ENCODE data around the gene FHAD1.

The FHAD1 gene

DNA sequence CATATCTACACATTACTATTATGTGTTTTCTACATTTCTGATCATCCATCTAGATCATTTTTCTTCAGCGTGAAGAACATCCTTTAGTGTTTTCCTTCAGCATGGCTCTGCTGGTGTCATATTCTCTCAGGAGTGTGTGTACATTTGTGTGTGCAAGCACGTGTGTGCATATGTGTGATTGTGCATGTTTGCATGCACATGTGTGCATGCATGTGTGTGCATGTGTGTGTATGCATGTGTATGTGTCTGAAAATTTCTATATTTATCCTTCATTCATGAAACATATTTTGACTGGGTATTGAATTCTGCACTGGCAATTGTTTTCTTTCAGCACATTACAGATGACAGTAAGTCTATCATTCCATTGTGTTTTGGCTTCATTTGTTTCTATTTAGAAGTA, 74.6 kb downstream of the FHAD1 start:
- DNase-seq = no peak
- peaks cover under 1% of the 10 kb centered on the region for H3K27me3 ChIP-seq (replicated peaks)
- in situ Hi-C loops (cut with HindIII; ENCODE audit: low pct_ligation_motif_present, low sequenced_read_pairs) = no loop called here
- H3K4me3 ChIP-seq (ENCODE audit: low read depth, low read length) = no peak overlapping the region
- TF ChIP-seq CTCF (IDR thresholded peaks at IDR 0.05; ENCODE audit: low read depth, low read length, missing control alignments) = no peak
- H3K27ac ChIP-seq = no peak overlapping the region
- H3K36me3 ChIP-seq (replicated peaks) = no peaks in the 10 kb centered on the region

- no peak for DNase-seq
- no peak for TF ChIP-seq CTCF (IDR thresholded peaks at IDR 0.05; ENCODE audit: low read depth, low read length, missing control alignments)
- in situ Hi-C loops (cut with HindIII; ENCODE audit: low pct_ligation_motif_present, low sequenced_read_pairs) = no loop called here
- Histone ChIP-seq H3K27ac (no peak overlapping the region), H3K27me3 (replicated peaks) (peaks cover 3% of the 10 kb centered on the region), H3K36me3 (replicated peaks) (no peaks in the 10 kb centered on the region), H3K4me3 (ENCODE audit: low read depth, low read length) (no peak overlapping the region)
These were observed 75.8 kb downstream of the FHAD1 start for GRCh38 chr1:15322648-15323350.

DNA sequence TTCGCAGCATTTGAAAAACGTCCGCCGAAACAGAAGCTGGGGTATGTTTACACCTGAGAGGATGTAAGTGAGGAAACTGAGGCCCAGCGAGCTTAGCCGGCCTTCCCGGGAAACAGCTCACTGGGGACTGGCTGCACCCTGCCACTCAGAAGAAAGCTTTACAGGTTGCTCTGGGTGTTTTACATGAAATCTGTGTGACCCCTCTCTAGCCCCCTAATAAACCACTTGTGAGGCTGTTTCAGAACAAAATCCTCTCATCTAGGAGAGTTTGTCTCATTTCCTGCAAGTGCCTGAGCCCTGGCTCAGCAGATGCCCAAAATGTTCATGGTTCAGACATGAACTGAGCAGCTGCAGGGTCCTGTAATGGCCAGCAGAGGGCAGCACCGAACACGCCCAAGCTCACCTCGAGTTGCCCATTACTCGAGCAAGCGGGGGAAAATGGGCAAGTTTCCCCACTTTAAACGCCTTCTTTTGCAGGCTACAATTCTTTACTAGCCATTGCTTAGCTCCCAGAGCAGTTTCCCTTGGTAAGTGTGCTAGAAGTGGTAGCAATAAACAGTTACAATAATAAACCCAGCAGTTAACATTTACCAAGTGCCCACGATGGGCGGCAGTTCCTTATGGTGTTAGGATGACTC, 76.4 kb downstream of the FHAD1 start:
- TF ChIP-seq CTCF (IDR thresholded peaks at IDR 0.05; ENCODE audit: low read depth, low read length, missing control alignments) = peak; percentile 98
- no peak overlapping the region for H3K27ac ChIP-seq
- peaks cover 3% of the 10 kb centered on the region for H3K27me3 ChIP-seq (replicated peaks)
- in situ Hi-C loops (cut with HindIII; ENCODE audit: low pct_ligation_motif_present, low sequenced_read_pairs) = no loop called here
- H3K4me3 ChIP-seq (ENCODE audit: low read depth, low read length) = no peak overlapping the region
- DNase-seq = peak; percentile 74
- H3K36me3 ChIP-seq (replicated peaks) = no peaks in the 10 kb centered on the region

GRCh38 chr1:15323989-15324868, 77.2 kb downstream of the FHAD1 start:
- H3K27me3 ChIP-seq (replicated peaks) = peaks cover 3% of the 10 kb centered on the region
- DNase-seq = no peak
- H3K36me3 ChIP-seq (replicated peaks) = no peaks in the 10 kb centered on the region
- no peak for TF ChIP-seq CTCF (IDR thresholded peaks at IDR 0.05; ENCODE audit: low read depth, low read length, missing control alignments)
- H3K4me3 ChIP-seq (ENCODE audit: low read depth, low read length) = no peak overlapping the region
- in situ Hi-C loops (cut with HindIII; ENCODE audit: low pct_ligation_motif_present, low sequenced_read_pairs) = no loop called here
- H3K27ac ChIP-seq = no peak overlapping the region

DNA sequence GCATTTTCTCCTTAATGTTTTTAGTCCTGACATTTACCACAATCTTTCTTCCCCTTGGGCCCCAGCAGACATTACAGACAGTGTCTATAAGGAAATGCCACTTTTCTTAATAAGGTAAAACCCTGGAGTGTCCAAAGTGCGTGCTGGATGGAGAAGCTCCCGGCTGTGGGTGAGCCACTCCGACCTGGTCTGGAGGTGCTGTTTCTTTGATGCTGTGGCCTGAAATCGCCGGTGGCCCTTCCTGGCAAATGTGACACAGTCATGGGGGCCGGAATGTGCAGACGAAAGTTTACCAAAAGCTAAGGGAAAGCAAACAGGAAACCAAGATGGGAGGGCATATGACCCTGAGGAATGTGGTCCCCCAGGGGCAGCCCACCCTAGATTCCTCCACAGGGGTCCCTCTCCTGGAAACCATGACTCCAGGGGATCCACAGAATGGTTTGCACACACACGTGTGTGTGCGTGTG, 77.9 kb downstream of the FHAD1 start:
- no peak for TF ChIP-seq CTCF (IDR thresholded peaks at IDR 0.05; ENCODE audit: low read depth, low read length, missing control alignments)
- DNase-seq = no peak
- in situ Hi-C loops (cut with HindIII; ENCODE audit: low pct_ligation_motif_present, low sequenced_read_pairs) = no loop called here

More for the DNA sequence above, 77.9 kb downstream of the FHAD1 start:
- Histone ChIP-seq H3K36me3 (replicated peaks) (no peaks in the 10 kb centered on the region), H3K27ac (no peak overlapping the region), H3K27me3 (replicated peaks) (peaks cover 3% of the 10 kb centered on the region), H3K4me3 (ENCODE audit: low read depth, low read length) (no peak overlapping the region)
